ENCODE data around the gene XXYLT1. TPM values are rescaled to one million over a fixed set of nuclear protein-coding genes. Genes with fewer than 3 reads are reported as not detected.

The XXYLT1 gene
- total and polyA plus RNA-seq, 2 of the 4 experiments (the other 2 are of a cell fraction) = 14.7 to 18.1 TPM

DNA sequence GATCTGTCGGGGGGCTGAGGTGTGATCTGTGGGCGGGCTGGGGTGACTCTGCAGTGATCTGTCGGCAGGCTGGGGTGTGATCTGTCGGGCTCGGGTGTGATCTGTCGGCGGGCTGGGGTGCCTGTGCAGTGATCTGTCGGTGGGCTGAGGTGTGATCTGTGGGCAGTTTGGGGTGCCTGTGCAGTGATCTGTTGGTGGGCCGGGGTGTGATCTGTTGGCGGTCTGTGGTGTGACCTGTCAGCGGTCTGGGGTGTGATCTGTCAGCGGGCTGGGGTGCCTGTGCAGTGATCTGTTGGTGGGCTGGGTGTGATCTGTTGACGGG lies 205.1 kb downstream of the XXYLT1 start:
- H2BK20ac ChIP-seq (ENCODE audit: low read depth, low read length) = no peak overlapping the region
- no peak overlapping the region for H3K27ac ChIP-seq (ENCODE audit: insufficient read depth, low read length)
- H2AFZ ChIP-seq (replicated peaks; ENCODE audit: low read length, poor library complexity) = no peak overlapping the region
- no peak for DNase-seq
- ChIA-PET POLR2A (ENCODE audit: unreplicated experiment) (no interaction called here), CTCF (no interaction called here)
- no peaks in the 10 kb centered on the region; the same call in 1 of the 2 replicates for H3K27me3 ChIP-seq (ENCODE audit: control insufficient read depth, insufficient read depth, low read length)
- no peak overlapping the region for H3K23ac ChIP-seq (ENCODE audit: low read depth, low read length)
- in situ Hi-C loops (cut with MboI; ENCODE audit: low sequenced_read_pairs) (no loop called here), intact Hi-C loops (cut with micrococcal nuclease) (no loop called here), dilution Hi-C loops (cut with HindIII; ENCODE audit: low sequenced_read_pairs, unreplicated experiment) (no loop called here)
- no peak overlapping the region for H3K14ac ChIP-seq (replicated peaks; ENCODE audit: low read depth, low read length)
- H3K79me1 ChIP-seq (ENCODE audit: low read depth in 1 of 2, low read length in 2 of 2) = no peaks in the 10 kb centered on the region
- H3K4me1 ChIP-seq (ENCODE audit: control insufficient read depth, insufficient read depth, low read length) = 0 out of 2 replicates have a peak, but pooled peaks cover 2% of the 10 kb centered on the region
- H2BK120ac ChIP-seq (ENCODE audit: low read depth, low read length) = no peak overlapping the region
- TF ChIP-seq RAD21 (IDR thresholded peaks at IDR 0.05; ENCODE audit: low read length) (no peak), MAZ (IDR thresholded peaks at IDR 0.05; ENCODE audit: borderline replicate concordance, low read depth, low read length) (no peak)
- TF ChIP-seq, protein P1, sequence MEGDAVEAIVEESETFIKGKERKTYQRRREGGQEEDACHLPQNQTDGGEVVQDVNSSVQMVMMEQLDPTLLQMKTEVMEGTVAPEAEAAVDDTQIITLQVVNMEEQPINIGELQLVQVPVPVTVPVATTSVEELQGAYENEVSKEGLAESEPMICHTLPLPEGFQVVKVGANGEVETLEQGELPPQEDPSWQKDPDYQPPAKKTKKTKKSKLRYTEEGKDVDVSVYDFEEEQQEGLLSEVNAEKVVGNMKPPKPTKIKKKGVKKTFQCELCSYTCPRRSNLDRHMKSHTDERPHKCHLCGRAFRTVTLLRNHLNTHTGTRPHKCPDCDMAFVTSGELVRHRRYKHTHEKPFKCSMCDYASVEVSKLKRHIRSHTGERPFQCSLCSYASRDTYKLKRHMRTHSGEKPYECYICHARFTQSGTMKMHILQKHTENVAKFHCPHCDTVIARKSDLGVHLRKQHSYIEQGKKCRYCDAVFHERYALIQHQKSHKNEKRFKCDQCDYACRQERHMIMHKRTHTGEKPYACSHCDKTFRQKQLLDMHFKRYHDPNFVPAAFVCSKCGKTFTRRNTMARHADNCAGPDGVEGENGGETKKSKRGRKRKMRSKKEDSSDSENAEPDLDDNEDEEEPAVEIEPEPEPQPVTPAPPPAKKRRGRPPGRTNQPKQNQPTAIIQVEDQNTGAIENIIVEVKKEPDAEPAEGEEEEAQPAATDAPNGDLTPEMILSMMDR (conservative IDR thresholded peaks at IDR 0.05; ENCODE audit: low read depth, low read length) = no peak
- no peak overlapping the region for H3K18ac ChIP-seq (ENCODE audit: low read depth, low read length)
- H3K4me3 ChIP-seq (ENCODE audit: insufficient read depth, low read depth, low read length) = no peak overlapping the region
- peaks cover 8% of the 10 kb centered on the region for H3K36me3 ChIP-seq (ENCODE audit: control insufficient read depth, insufficient read depth, low read length)
- BruUV-seq (replicated peaks) = no TSS peak
- H3K9me3 ChIP-seq (ENCODE audit: control insufficient read depth, insufficient read depth, low read length) = no peaks in the 10 kb centered on the region
- H3K4me2 ChIP-seq (ENCODE audit: low read depth, low read length) = no peak overlapping the region
- H2BK15ac ChIP-seq (ENCODE audit: low read depth, low read length) = no peak overlapping the region
- H3K56ac ChIP-seq (ENCODE audit: extremely low read depth, insufficient read depth, low read length) = no peak overlapping the region
- no peak overlapping the region for H2AK5ac ChIP-seq (ENCODE audit: low read depth, low read length)
- H2BK5ac ChIP-seq (ENCODE audit: low read depth, low read length, poor library complexity, severe bottlenecking) = no peak overlapping the region
- no peak overlapping the region for H4K8ac ChIP-seq (ENCODE audit: low read depth in 2 of 2, low read length in 2 of 2)
- H4K91ac ChIP-seq (ENCODE audit: insufficient read depth, low read depth, low read length) = no peak overlapping the region
- no peak for ATAC-seq (ENCODE audit: low read depth)
- no peak overlapping the region for H3K9ac ChIP-seq (ENCODE audit: low read depth, low read length)
- H3K4ac ChIP-seq (ENCODE audit: low read depth, low read length) = no peak overlapping the region
- H4K5ac ChIP-seq (ENCODE audit: low read depth, low read length) = no peak overlapping the region
- no peaks in the 10 kb centered on the region for H4K20me1 ChIP-seq (ENCODE audit: insufficient read depth, low read length)
- H2AK9ac ChIP-seq (replicated peaks; ENCODE audit: low read depth, low read length, poor library complexity) = no peak overlapping the region
- WGBS, 2 experiments (ENCODE audit: extremely low coverage in 2 of 2, insufficient read length in 1 of 2) = 100% methylated on average over 6 of the region's 13 CpGs; no CpG with 5 or more reads in 1 of the 2 experiments
- H3K9me1 ChIP-seq (ENCODE audit: insufficient read depth, low read length) = no peaks in the 10 kb centered on the region

All from IMR-90 (cell line).